Measurements from ENCODE around the gene NADSYN1. TPM values are rescaled to one million over a fixed set of nuclear protein-coding genes. Genes with fewer than 3 reads are reported as not detected.

Gene NADSYN1
- polyA plus RNA-seq, 4 donors, result 85.7 to 210 (median 97.9) TPM

DNA sequence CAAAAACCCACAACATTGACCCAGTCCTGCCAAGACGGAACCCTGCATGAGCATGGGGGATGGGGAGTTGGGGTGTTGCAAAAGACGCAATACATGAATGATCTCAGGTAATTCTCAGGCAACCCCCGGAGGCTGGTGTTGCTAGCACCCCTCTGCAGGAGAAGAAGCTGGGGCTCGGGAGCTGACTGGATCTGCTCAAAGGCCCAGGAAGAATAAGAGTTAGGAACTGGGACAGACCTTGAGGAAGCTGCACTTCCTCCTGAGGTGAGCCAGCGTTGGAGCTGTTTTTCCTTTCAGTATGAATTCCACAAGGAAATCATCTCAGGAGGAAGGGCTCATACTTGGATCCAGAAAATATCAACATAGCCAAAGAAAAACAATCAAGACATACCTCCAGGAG lies 95.1 kb downstream of the NADSYN1 start, which contains the start of gene KRTAP5-9:
Gene KRTAP5-9 (plus strand): TSS at position 301 of the 400 bp plus-strand sequence. CDS start 238 bp downstream, outside the sequence.
- Histone ChIP-seq H3K4me1 (ENCODE audit: control insufficient read depth in 3 of 3, insufficient read depth in 2 of 3, low read depth in 1 of 3, low read length in 2 of 3) (peaks cover 2 to 5% (median 4%) of the 10 kb centered on the region in 3 donors), H3K36me3 (ENCODE audit: control insufficient read depth in 3 of 3, insufficient read depth in 2 of 3, low read depth in 1 of 3, low read length in 3 of 3) (no peaks in the 10 kb centered on the region), H3K4me3 (ENCODE audit: low read depth in 1 of 3, low read length in 3 of 3) (no peak within 1 kb of the TSS), H3K9me3 (ENCODE audit: control insufficient read depth in 2 of 2, insufficient read depth in 1 of 2, low read depth in 1 of 2, low read length in 1 of 2) (peaks cover 0 to 12% of the 10 kb centered on the region in 2 donors), H3K27ac (ENCODE audit: low read depth in 1 of 3, low read length in 2 of 3) (no peak within 1 kb of the TSS), H3K27me3 (ENCODE audit: control insufficient read depth in 3 of 3, insufficient read depth in 3 of 3, low read length in 3 of 3) (peaks cover 0 to 2% (median 0%) of the 10 kb centered on the region in 3 donors)
- WGBS, 3 donors, result 78 to 94% (median 84%) methylated on average over 5 of the region's 5 CpGs
- DNase-seq (no peak), FAIRE-seq (no peak)

DNA sequence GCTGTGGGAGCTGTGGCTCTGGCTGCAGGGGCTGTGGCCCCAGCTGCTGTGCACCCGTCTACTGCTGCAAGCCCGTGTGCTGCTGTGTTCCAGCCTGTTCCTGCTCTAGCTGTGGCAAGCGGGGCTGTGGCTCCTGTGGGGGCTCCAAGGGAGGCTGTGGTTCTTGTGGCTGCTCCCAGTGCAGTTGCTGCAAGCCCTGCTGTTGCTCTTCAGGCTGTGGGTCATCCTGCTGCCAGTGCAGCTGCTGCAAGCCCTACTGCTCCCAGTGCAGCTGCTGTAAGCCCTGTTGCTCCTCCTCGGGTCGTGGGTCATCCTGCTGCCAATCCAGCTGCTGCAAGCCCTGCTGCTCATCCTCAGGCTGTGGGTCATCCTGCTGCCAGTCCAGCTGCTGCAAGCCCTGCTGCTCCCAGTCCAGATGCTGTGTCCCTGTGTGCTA lies 95.7 kb downstream of the NADSYN1 start:
- no peak overlapping the region for H3K27ac ChIP-seq (ENCODE audit: low read depth in 1 of 3, low read length in 2 of 3)
- no peaks in the 10 kb centered on the region for H3K36me3 ChIP-seq (ENCODE audit: control insufficient read depth in 3 of 3, insufficient read depth in 2 of 3, low read depth in 1 of 3, low read length in 3 of 3)
- FAIRE-seq (no peak), DNase-seq (no peak)
- no peak overlapping the region for H3K4me3 ChIP-seq (ENCODE audit: low read depth in 1 of 3, low read length in 3 of 3)
- 33 to 64% (median 44%) methylated on average over 5 of the region's 5 CpGs for WGBS, 3 donors
- H3K9me3 ChIP-seq (ENCODE audit: control insufficient read depth in 2 of 2, insufficient read depth in 1 of 2, low read depth in 1 of 2, low read length in 1 of 2), result peaks cover 0 to 12% of the 10 kb centered on the region in 2 donors
- H3K27me3 ChIP-seq (ENCODE audit: control insufficient read depth in 3 of 3, insufficient read depth in 3 of 3, low read length in 3 of 3), result no peaks in the 10 kb centered on the region
- peaks cover 2 to 4% (median 4%) of the 10 kb centered on the region in 3 donors for H3K4me1 ChIP-seq (ENCODE audit: control insufficient read depth in 3 of 3, insufficient read depth in 2 of 3, low read depth in 1 of 3, low read length in 2 of 3)

Other genes with a start within 250 kb of the NADSYN1 start
- gene SHANK2, start 200.6 kb upstream of the NADSYN1 start, polyA plus RNA-seq, result 10 to 100 TPM in 1 of 4 donors, 1 to 10 TPM in 3; 2.2 to 15.3 (median 3.8) TPM
- 10 to 100 TPM; 11.6 to 50.5 (median 24.5) TPM for gene DHCR7, start 4.8 kb upstream of the NADSYN1 start, polyA plus RNA-seq
- under 1 TPM in 2 of 4 donors, not detected in 2; 0.07 to 0.12 TPM for gene KRTAP5-7, start 74.1 kb downstream of the NADSYN1 start, polyA plus RNA-seq
- under 1 TPM in 2 of 4 donors, not detected in 2; 0.13 to 0.16 TPM for gene KRTAP5-8, start 84.8 kb downstream of the NADSYN1 start, polyA plus RNA-seq
- gene KRTAP5-9, start 95.2 kb downstream of the NADSYN1 start, polyA plus RNA-seq, result under 1 TPM in 3 of 4 donors, not detected in 1; 0.31 to 0.67 (median 0.50) TPM
- under 1 TPM in 2 of 4 donors, not detected in 2; 0.07 to 0.30 TPM for gene KRTAP5-10, start 112.4 kb downstream of the NADSYN1 start, polyA plus RNA-seq
- under 1 TPM in 1 of 4 donors, not detected in 3; 0.07 TPM for gene KRTAP5-11, start 129.7 kb downstream of the NADSYN1 start, polyA plus RNA-seq